HG03571 (cell line): ENCODE measurements around the gene PAQR5.

Experiments
- ATAC-seq: cut with Tn5 transposase; IDR thresholded peaks from one replicate; pipeline ENCODE4 v1.9.1; 2021; ENCODE audit not compliant: unreplicated experiment

Gene PAQR5

DNA sequence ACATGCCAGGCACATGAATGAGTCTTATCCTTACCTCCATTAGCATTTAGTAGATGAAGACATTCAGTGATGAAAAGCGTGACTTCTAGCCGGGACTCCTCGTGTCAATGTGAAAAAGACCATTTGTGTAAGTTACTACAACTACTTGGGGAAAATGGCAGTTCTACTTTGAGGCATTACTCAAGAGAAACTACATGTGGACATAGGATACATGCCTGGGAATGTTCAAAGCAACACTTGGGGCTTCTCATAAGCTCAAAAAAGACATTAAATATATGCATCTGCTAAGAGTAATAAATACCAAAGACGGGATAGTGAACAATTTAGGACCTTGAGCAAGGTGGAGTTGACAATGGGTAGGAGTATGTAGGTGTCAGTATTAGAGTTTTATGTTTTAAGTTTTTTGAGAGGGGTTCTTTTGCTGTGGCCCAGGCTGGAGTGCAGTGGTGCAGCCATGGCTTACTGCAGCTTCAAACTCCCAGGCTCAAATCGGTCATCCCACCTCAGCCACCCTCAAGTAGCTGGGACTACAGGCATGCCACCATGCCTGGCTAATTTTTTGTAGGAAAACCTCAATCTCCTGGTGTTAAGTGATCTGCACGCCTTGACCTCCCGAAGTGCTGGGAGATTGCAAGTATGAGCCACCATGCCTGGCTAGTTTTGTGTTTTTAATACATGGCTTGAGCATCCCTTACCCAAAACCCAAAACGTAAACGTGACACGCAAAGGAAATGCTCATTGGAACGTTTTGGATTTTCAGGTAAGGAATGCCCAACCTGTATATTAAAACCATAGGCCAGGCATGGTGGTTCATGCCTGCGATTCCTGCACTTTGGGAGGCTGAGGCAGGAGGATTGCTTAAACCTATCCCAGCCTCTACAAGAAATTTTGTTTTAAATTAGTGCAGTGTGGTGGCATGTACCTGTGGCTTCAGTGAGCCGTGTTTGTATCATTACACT lies 157.8 kb downstream of the PAQR5 start:
- ATAC-seq: no peak
